HepG2 (cell line): ENCODE data around the gene USP19. TPM values are rescaled to one million over a fixed set of nuclear protein-coding genes. Genes with fewer than 3 reads are reported as not detected.

Experiments
- ARID2 ChIP-seq: sonication (generic); formaldehyde crosslinking; IDR thresholded peaks from 2 replicates; pipeline ENCODE4 v1.8.1; 2022; ENCODE audit warnings: mild to moderate bottlenecking, missing genetic modification reagents, borderline replicate concordance
- BATF2 ChIP-seq: sonication (generic); formaldehyde crosslinking; IDR thresholded peaks from 2 replicates; pipeline ENCODE4 v1.8.0; 2022; ENCODE audit warnings: mild to moderate bottlenecking, missing genetic modification reagents, moderate library complexity
- FOXO4 ChIP-seq: sonication (generic); formaldehyde crosslinking; conservative IDR thresholded peaks from 2 replicates; pipeline ENCODE4 v1.8.1; 2023; ENCODE audit warnings: missing genetic modification reagents
- GATAD1 ChIP-seq: IDR thresholded peaks from 2 replicates; pipeline ENCODE4 v1.6.1; 2016; ENCODE audit warnings: missing genetic modification reagents, missing compliant biosample characterization
- MLX ChIP-seq: IDR thresholded peaks from 2 replicates; pipeline ENCODE4 v1.6.1; 2016
- MLXIP ChIP-seq: sonication (generic); formaldehyde crosslinking; IDR thresholded peaks from 2 replicates; pipeline ENCODE4 v1.9.0; 2021; ENCODE audit warnings: missing genetic modification reagents, borderline replicate concordance
- NCOA5 ChIP-seq: sonication (generic); formaldehyde crosslinking; IDR thresholded peaks from 2 replicates; pipeline ENCODE4 v1.4.0; 2020; ENCODE audit warnings: missing genetic modification reagents
- SAP130 ChIP-seq: IDR thresholded peaks from 2 replicates; pipeline ENCODE4 v1.6.1; 2016; ENCODE audit warnings: low read depth
- SMAD1 ChIP-seq: sonication (generic); formaldehyde crosslinking; IDR thresholded peaks from 2 replicates; pipeline ENCODE4 v1.4.0; 2020; ENCODE audit warnings: missing genetic modification reagents, low read depth, mild to moderate bottlenecking, borderline replicate concordance
- ZBTB26 ChIP-seq: IDR thresholded peaks from 2 replicates; pipeline ENCODE4 v1.6.1; 2016; ENCODE audit warnings: missing compliant biosample characterization, missing genetic modification reagents, borderline replicate concordance
- ZBTB39 ChIP-seq: sonication (generic); formaldehyde crosslinking; IDR thresholded peaks from 2 replicates; pipeline ENCODE4 v1.5.0; 2020; ENCODE audit warnings: missing genetic modification reagents
- ZNF205 ChIP-seq: IDR thresholded peaks from 2 replicates; pipeline ENCODE4 v1.6.1; 2018; ENCODE audit warnings: missing biosample characterization, missing genetic modification reagents
- ZNF251 ChIP-seq: sonication (generic); formaldehyde crosslinking; IDR thresholded peaks from 2 replicates; pipeline ENCODE4 v1.9.0; 2021; ENCODE audit warnings: mild to moderate bottlenecking, missing genetic modification reagents
- ZSCAN31 ChIP-seq: sonication (generic); formaldehyde crosslinking; IDR thresholded peaks from 2 replicates; pipeline ENCODE4 v1.5.0; 2020; ENCODE audit warnings: low read depth, mild to moderate bottlenecking, missing genetic modification reagents
- polyA plus RNA-seq, 8 experiments: library from polyadenylated mRNA; depleted of rRNA in 3 of 8; stranded (reverse) in 7 of 8; unstranded in 1 of 8; fragments of >200 nt; fragmentation: Illumina TruSeq in 4 of 8; extraction: Trizol in 4 of 8; gene quantifications; 2 replicates each; pipeline versions ENCODE4 v1.2.1 to v1.2.3, GENCODE V29; 2011 to 2016; ENCODE audit warnings: low read depth in 4 of 8, missing spikeins in 1 of 8, mixed read lengths in 1 of 8; ENCODE audit not compliant: insufficient read depth in 1 of 8
- total RNA-seq, 5 experiments: library from RNA; depleted of rRNA; stranded (reverse); fragments of >200 nt; fragmentation: Illumina TruSeq; extraction: Trizol; gene quantifications; 2 replicates each; pipeline ENCODE4 v1.2.3, GENCODE V29; 2016; ENCODE audit warnings: low read depth in 1 of 5

USP19 gene
- total and polyA plus RNA-seq, 2 of the 13 experiments (the other 11 are each of a cell fraction or from before 2014, with no cell fraction given), result 28.3 to 31.7 TPM

GRCh38 chr3:49120438-49121131 is at the start of gene USP19 (continued):
- TF ChIP-seq ZBTB26 (CRISPR knock-in tag) (no peak), SAP130 (peak; percentile 91), ZNF251 (no peak), GATAD1 (CRISPR knock-in tag) (peak; percentile 95), ZNF205 (no peak), ZBTB39 (no peak), SMAD1 (peak; percentile 50; the same call in 1 of the 2 replicates), NCOA5 (no peak), MLX (no peak), ARID2 (CRISPR knock-in tag) (peak; percentile 90; the same call in 1 of the 2 replicates), ZSCAN31 (CRISPR knock-in tag) (no peak; the same call in 1 of the 2 replicates), BATF2 (CRISPR knock-in tag) (no peak), MLXIP (no peak), FOXO4 (CRISPR knock-in tag) (no peak)
